ENCODE results near the gene TMEM63C. TPM values are rescaled to one million over a fixed set of nuclear protein-coding genes. Genes with fewer than 3 reads are reported as not detected.

TMEM63C gene
- total RNA-seq, 1 donor from 2014 or later: 4.6 TPM

DNA sequence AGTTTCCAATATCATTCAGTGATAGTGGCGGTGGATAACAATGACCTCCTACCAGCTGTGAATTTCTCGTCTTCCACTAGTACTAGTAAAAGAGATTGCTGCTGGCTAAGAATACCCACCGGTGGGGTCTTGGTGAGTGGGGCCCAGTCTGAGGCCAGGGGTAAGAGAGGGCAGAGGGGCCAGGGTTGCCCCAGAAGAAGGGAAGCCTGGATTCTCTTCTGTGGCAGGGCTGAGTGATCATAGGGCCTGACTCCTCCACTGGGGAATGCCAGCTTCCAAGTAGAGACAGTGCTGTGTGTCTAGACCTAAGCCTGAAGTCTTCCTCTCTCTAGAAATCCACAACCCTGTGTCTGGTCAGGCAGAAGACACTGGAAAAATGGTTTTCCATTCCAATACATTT, 5.8 kb upstream of the TMEM63C start:
- no peak for DNase-seq (ENCODE audit: extremely low spot score, unreplicated experiment)
- H3K27me3 Mint-ChIP-seq: peaks cover 49% of the 10 kb centered on the region
- no peak overlapping the region for H3K27ac Mint-ChIP-seq
- peaks cover under 1% of the 10 kb centered on the region for H3K9me3 Mint-ChIP-seq
- TF ChIP-seq, protein P1, sequence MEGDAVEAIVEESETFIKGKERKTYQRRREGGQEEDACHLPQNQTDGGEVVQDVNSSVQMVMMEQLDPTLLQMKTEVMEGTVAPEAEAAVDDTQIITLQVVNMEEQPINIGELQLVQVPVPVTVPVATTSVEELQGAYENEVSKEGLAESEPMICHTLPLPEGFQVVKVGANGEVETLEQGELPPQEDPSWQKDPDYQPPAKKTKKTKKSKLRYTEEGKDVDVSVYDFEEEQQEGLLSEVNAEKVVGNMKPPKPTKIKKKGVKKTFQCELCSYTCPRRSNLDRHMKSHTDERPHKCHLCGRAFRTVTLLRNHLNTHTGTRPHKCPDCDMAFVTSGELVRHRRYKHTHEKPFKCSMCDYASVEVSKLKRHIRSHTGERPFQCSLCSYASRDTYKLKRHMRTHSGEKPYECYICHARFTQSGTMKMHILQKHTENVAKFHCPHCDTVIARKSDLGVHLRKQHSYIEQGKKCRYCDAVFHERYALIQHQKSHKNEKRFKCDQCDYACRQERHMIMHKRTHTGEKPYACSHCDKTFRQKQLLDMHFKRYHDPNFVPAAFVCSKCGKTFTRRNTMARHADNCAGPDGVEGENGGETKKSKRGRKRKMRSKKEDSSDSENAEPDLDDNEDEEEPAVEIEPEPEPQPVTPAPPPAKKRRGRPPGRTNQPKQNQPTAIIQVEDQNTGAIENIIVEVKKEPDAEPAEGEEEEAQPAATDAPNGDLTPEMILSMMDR (conservative IDR thresholded peaks at IDR 0.05): no peak
- no peak overlapping the region for H3K4me3 Mint-ChIP-seq
- no peaks in the 10 kb centered on the region for H3K36me3 Mint-ChIP-seq
- H3K4me1 Mint-ChIP-seq (ENCODE audit: unreplicated experiment): no peaks in the 10 kb centered on the region

DNA sequence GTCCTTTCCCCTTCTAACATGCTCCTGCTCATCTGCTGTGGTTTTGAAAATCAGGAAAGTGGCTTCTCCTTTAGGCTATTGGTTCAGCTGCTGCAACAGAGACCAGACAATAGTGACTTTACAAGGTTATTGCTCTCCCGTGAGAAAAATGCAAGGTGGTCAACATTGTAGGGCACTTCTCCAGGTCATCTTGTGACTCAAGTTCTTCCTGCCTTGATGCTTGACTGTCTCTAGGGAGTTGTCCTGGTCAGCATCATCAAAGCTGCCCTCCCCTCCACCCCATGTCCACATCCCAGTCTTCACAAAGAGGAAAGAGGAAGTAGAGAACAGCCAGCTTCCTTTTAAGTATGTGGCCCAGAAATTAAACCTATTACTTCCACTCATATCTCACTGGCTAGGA, 3.9 kb upstream of the TMEM63C start:
- H3K9me3 Mint-ChIP-seq: no peaks in the 10 kb centered on the region
- H3K36me3 Mint-ChIP-seq: no peaks in the 10 kb centered on the region
- TF ChIP-seq, protein P1 (conservative IDR thresholded peaks at IDR 0.05): no peak
- DNase-seq (ENCODE audit: extremely low spot score, unreplicated experiment): no peak
- peaks cover 56% of the 10 kb centered on the region for H3K27me3 Mint-ChIP-seq
- no peak overlapping the region for H3K4me3 Mint-ChIP-seq
- no peak overlapping the region for H3K27ac Mint-ChIP-seq
- no peaks in the 10 kb centered on the region for H3K4me1 Mint-ChIP-seq (ENCODE audit: unreplicated experiment)

DNA sequence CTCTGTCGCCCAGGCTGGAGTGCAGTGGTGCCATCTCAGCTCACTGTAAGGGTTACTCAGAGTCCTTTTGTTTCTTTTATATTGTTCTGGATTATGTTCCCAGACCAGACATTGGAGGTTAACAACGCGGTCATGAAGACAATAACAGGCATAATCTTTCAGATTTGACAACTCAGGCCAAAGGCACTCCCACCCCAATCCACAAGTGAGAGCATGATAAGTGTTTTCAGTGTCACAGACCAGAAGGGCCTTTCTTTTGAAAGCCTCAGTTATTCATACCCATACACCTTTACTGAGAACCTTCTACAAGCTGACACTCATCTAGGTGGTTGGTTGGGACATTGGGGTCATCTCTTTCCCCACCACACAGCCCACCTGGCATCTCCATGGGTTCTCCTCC, 2.9 kb upstream of the TMEM63C start:
- Mint-ChIP-seq H3K27ac (no peak overlapping the region), H3K4me1 (ENCODE audit: unreplicated experiment) (no peaks in the 10 kb centered on the region), H3K36me3 (no peaks in the 10 kb centered on the region), H3K9me3 (no peaks in the 10 kb centered on the region), H3K4me3 (no peak overlapping the region), H3K27me3 (peaks cover 54% of the 10 kb centered on the region)
- no peak for DNase-seq (ENCODE audit: extremely low spot score, unreplicated experiment)
- TF ChIP-seq, protein P1 (conservative IDR thresholded peaks at IDR 0.05): no peak

DNA sequence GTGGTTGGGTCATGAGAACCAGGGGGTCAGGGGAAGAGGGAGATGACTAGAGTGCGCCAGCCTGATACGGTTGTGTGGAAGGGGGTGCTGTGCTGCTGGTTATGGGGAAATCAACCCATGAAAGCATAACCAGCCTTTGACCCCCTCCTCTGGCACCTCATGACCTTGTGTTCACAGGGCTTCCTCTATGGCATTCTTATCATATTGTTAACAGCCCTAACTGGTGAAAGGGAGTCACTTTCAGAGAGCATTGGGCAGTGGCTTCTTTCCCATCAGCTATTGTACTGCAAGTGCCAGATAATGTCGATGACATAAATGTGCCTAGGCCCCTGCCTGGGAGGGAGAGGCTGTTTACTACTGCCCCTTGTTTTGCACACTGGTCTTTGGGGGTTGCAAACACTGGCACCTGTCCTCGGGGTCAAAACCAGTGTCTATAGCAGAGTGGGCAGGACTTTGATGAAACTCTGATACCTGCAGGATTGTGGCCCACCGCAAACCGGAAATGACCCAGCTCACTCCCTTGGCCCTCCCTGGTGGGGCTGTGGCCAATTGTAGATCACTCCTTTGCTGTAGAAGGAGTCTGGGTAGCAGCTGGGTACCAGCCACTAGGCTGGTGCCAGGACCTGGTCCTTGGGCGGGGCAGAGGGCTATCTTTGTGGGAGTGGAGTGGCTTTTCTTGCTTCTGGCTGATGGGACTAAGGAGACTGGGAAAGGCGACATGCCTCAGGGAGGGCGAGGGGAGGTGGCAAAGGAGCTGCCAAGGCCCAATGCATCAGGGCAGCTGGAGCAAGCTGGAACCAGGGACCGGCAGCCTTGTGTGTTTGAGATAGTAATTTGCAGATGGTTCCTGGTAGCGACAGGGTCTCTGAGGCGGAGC, 634 bp upstream of the TMEM63C start:
- no peak for DNase-seq (ENCODE audit: extremely low spot score, unreplicated experiment)
- TF ChIP-seq, protein P1 (conservative IDR thresholded peaks at IDR 0.05): no peak
- Mint-ChIP-seq H3K4me1 (ENCODE audit: unreplicated experiment) (no peaks in the 10 kb centered on the region), H3K4me3 (peak overlapping the region; percentile 80), H3K27ac (peak overlapping the region; percentile 56), H3K9me3 (no peaks in the 10 kb centered on the region), H3K27me3 (peaks cover 45% of the 10 kb centered on the region), H3K36me3 (no peaks in the 10 kb centered on the region)

DNA sequence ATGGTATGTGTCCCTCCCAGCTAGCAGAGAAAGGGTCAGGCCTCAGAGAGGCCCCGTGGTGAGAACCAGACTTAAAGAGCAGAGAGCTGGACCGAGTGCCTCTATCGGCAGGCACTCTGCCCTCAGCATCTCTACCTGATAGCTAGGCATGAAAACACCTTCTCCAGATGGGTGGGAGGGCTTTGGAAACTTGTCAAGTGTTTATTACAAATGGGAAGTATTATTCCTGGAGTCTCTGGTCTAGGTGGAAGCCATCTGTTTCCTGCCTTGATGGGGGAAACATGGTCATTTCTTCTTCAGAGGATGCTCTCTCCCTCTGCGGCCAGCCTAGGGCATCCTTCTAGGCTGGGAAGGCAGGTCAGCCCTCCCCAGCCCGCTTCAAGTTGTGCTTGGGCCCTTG, 2.3 kb downstream of the TMEM63C start:
- H3K27me3 Mint-ChIP-seq: peaks cover 33% of the 10 kb centered on the region
- DNase-seq (ENCODE audit: extremely low spot score, unreplicated experiment): no peak
- TF ChIP-seq, protein P1 (conservative IDR thresholded peaks at IDR 0.05): no peak
- no peaks in the 10 kb centered on the region for H3K9me3 Mint-ChIP-seq
- H3K4me1 Mint-ChIP-seq (ENCODE audit: unreplicated experiment): no peaks in the 10 kb centered on the region
- no peak overlapping the region for H3K27ac Mint-ChIP-seq
- H3K36me3 Mint-ChIP-seq: no peaks in the 10 kb centered on the region
- H3K4me3 Mint-ChIP-seq: peak overlapping the region; percentile 46

All from type B pancreatic cell (in vitro differentiated cells).